Keratinocyte (primary cell): ENCODE results near the gene RGS6. TPM values are rescaled to one million over a fixed set of nuclear protein-coding genes. Genes with fewer than 3 reads are reported as not detected.

Experiments
- DNase-seq: peaks from one replicate; pipeline ENCODE4 v3.0.0-alpha.2; 2011; ENCODE audit warnings: low read depth, missing footprints, low spot score
- FAIRE-seq: peaks from 2 replicates; lab custom pipeline; 2011; peaks lifted over from hg19 to GRCh38; lab: Jason Lieb, UNC
- H2AFZ ChIP-seq: 2 replicates; pipeline ENCODE4 v1.6.0; 2012; ENCODE audit warnings: low read length, control low read depth, inconsistent platforms; ENCODE audit not compliant: control insufficient read depth
- H3K27ac ChIP-seq: 2 replicates; pipeline ENCODE4 v1.5.1; 2011; ENCODE audit warnings: low read length; ENCODE audit not compliant: control insufficient read depth, insufficient read depth
- H3K27me3 ChIP-seq: 3 replicates; pipeline ENCODE4 v1.6.0; 2011; ENCODE audit warnings: low read length; ENCODE audit not compliant: control insufficient read depth, insufficient read depth; ENCODE audit errors: extremely low read depth
- H3K36me3 ChIP-seq, 2 experiments: 2 replicates in 1 of 2; 3 replicates in 1 of 2; pipeline ENCODE4 v1.5.1; 2011; ENCODE audit warnings: low read length in 2 of 2, mild to moderate bottlenecking in 1 of 2; ENCODE audit not compliant: control insufficient read depth in 2 of 2, insufficient read depth in 2 of 2; ENCODE audit errors: extremely low read depth in 1 of 2
- H3K4me1 ChIP-seq: 3 replicates; pipeline ENCODE4 v1.5.1; 2011; ENCODE audit warnings: low read length; ENCODE audit not compliant: control insufficient read depth, insufficient read depth; ENCODE audit errors: extremely low read depth
- H3K4me2 ChIP-seq: 3 replicates; pipeline ENCODE4 v1.6.0; 2011; ENCODE audit warnings: low read depth, low read length; ENCODE audit not compliant: control insufficient read depth, insufficient read depth; ENCODE audit errors: extremely low read depth
- H3K4me3 ChIP-seq, 3 experiments: fragments of 200-600 bp in 1 of 3; sonication (generic) in 1 of 3; 2 replicates in 2 of 3; 3 replicates in 1 of 3; pipeline ENCODE4 v1.5.1; 2011 to 2016; ENCODE audit warnings: low read length in 3 of 3, mild to moderate bottlenecking in 3 of 3, control low read depth in 2 of 3, inconsistent platforms in 1 of 3, low read depth in 1 of 3, mixed read lengths in 1 of 3, mixed run types in 1 of 3, moderate library complexity in 1 of 3; ENCODE audit not compliant: control insufficient read depth in 2 of 3, insufficient read depth in 2 of 3; ENCODE audit errors: extremely low read depth in 1 of 3
- H3K79me2 ChIP-seq: 2 replicates; pipeline ENCODE4 v1.6.0; 2012; ENCODE audit warnings: low read length; ENCODE audit not compliant: control insufficient read depth, insufficient read depth
- H3K9ac ChIP-seq: 3 replicates; pipeline ENCODE4 v1.6.0; 2011; ENCODE audit warnings: low read length; ENCODE audit not compliant: control insufficient read depth, insufficient read depth; ENCODE audit errors: extremely low read depth
- H3K9me1 ChIP-seq: 3 replicates; pipeline ENCODE4 v1.6.0; 2011; ENCODE audit warnings: low read length; ENCODE audit not compliant: control insufficient read depth, insufficient read depth; ENCODE audit errors: extremely low read depth
- H3K9me3 ChIP-seq: 2 replicates; pipeline ENCODE4 v1.5.1; 2012; ENCODE audit warnings: low read depth, low read length; ENCODE audit not compliant: control insufficient read depth
- H4K20me1 ChIP-seq: 3 replicates; pipeline ENCODE4 v1.6.0; 2011; ENCODE audit warnings: low read length; ENCODE audit not compliant: control insufficient read depth, insufficient read depth; ENCODE audit errors: extremely low read depth
- EZH2 ChIP-seq: IDR thresholded peaks from one replicate; pipeline ENCODE4 v1.6.1; 2012; ENCODE audit warnings: inconsistent platforms, mild to moderate bottlenecking, low read length, moderate library complexity
- dilution Hi-C: fragments of 300-500 bp; cut with MboI; formaldehyde crosslinking; loops from one replicate; pipeline ENCODE4 v1.7.0; 2020; ENCODE audit warnings: low sequenced_read_pairs; ENCODE audit not compliant: extremely low pct_ligation_motif_present
- polyA plus RNA-seq, 5 experiments: library from polyadenylated mRNA; depleted of rRNA in 3 of 5; stranded (reverse) in 3 of 5; stranded (forward) in 1 of 5; unstranded in 1 of 5; fragments of >200 nt; gene quantifications; 1 replicate in 1 of 5; 2 replicates in 3 of 5; 3 replicates in 1 of 5; pipeline versions ENCODE4 v1.2.1 to v1.2.3, GENCODE V29; 2011 to 2012; ENCODE audit warnings: missing spikeins in 2 of 5, low read depth in 1 of 5, low replicate concordance in 1 of 5
- TF ChIP-seq, protein P1 (sequence below), 3 experiments: IDR thresholded peaks in 1 of 3; conservative IDR thresholded peaks in 1 of 3; optimal IDR thresholded peaks in 1 of 3; 2 replicates in 2 of 3; 3 replicates in 1 of 3; pipeline versions ENCODE3 to v1.5.1; 2011; ENCODE audit warnings: low read length in 3 of 3, mild to moderate bottlenecking in 3 of 3, moderate library complexity in 2 of 3, control low read depth in 1 of 3, inconsistent platforms in 1 of 3; ENCODE audit not compliant: insufficient read depth in 2 of 3; ENCODE audit errors: extremely low read depth in 1 of 3

RGS6 gene
- polyA plus RNA-seq, 1 donor (not counting 4 experiments of a cell fraction or from before 2014, with no cell fraction given) = not detected

DNA sequence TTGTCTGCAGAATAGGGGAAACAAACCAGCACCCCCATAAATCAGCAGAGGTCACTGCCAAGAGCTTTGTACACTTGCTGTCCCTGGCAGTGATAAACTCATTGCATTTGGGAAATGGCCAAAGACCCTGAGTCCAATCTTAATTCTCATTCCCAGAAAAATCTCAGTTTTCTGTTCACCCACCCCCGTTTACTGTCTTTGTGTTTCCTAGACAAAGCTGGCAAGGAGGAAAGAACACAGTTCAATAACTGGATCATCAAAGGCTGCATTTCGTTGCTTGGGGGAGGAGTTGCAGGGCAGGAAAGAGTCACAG, 596.6 kb downstream of the RGS6 start:
- H2AFZ ChIP-seq = no peak overlapping the region
- no peak for TF ChIP-seq EZH2
- TF ChIP-seq, protein P1, sequence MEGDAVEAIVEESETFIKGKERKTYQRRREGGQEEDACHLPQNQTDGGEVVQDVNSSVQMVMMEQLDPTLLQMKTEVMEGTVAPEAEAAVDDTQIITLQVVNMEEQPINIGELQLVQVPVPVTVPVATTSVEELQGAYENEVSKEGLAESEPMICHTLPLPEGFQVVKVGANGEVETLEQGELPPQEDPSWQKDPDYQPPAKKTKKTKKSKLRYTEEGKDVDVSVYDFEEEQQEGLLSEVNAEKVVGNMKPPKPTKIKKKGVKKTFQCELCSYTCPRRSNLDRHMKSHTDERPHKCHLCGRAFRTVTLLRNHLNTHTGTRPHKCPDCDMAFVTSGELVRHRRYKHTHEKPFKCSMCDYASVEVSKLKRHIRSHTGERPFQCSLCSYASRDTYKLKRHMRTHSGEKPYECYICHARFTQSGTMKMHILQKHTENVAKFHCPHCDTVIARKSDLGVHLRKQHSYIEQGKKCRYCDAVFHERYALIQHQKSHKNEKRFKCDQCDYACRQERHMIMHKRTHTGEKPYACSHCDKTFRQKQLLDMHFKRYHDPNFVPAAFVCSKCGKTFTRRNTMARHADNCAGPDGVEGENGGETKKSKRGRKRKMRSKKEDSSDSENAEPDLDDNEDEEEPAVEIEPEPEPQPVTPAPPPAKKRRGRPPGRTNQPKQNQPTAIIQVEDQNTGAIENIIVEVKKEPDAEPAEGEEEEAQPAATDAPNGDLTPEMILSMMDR (optimal IDR thresholded peaks at IDR 0.05 in 1 of 3, IDR thresholded peaks at IDR 0.05 in 1 of 3, conservative IDR thresholded peaks at IDR 0.05 in 1 of 3; ENCODE audit: extremely low read depth in 1 of 3, insufficient read depth in 2 of 3, low read length in 3 of 3) = no peak

DNA sequence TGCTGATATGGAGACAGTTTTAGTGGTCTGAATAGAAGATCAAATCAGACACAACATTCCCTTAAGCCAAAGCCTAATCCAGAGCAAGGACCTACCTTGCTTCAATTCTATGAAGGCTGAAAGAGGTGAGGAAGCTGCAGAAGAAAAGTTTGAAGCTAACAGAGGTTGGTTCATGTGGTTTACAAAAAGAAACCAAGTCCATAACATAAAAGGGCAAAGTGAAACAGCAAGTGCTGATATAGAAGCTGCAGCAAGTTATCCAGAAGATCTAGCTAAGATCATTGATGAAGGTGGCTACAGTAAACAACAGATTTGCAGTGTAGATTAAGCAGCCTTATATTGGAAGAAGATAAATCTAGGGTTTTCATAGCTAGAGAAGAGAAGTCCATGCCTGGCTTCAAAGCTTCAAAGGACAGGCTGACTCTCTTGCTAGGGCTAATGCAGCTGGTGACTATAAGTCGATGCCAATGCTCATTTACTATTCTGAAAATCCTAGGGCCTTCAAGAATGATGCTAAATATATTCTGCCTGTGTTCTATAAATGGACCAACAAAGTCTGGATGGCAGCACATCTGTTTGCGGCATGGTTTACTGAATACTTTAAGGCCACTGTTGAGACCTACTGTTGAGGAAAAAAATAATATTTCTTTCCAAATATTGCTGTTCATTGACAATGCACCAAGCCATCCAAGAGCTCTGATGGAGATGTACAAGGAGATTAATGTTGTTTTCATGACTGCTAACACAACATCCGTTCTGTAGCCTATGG, 600.6 kb downstream of the RGS6 start:
- no peaks in the 10 kb centered on the region for H3K36me3 ChIP-seq
- H3K79me2 ChIP-seq = no peaks in the 10 kb centered on the region
- TF ChIP-seq, protein P1 (optimal IDR thresholded peaks at IDR 0.05 in 1 of 3, IDR thresholded peaks at IDR 0.05 in 1 of 3, conservative IDR thresholded peaks at IDR 0.05 in 1 of 3; ENCODE audit: extremely low read depth in 1 of 3, insufficient read depth in 2 of 3, low read length in 3 of 3) = no peak
- no peak for TF ChIP-seq EZH2
- H3K9me3 ChIP-seq = no peaks in the 10 kb centered on the region
- H2AFZ ChIP-seq = no peak overlapping the region
- H3K9ac ChIP-seq = no peak overlapping the region
- FAIRE-seq (no peak), DNase-seq (no peak)
- H3K27ac ChIP-seq = no peak overlapping the region
- dilution Hi-C loops = no loop called here
- no peaks in the 10 kb centered on the region for H3K4me1 ChIP-seq
- no peaks in the 10 kb centered on the region for H4K20me1 ChIP-seq
- no peak overlapping the region for H3K4me3 ChIP-seq
- H3K27me3 ChIP-seq = no peaks in the 10 kb centered on the region
- H3K9me1 ChIP-seq = no peaks in the 10 kb centered on the region
- no peak overlapping the region for H3K4me2 ChIP-seq

More for the DNA sequence above, 596.6 kb downstream of the RGS6 start:
- no peaks in the 10 kb centered on the region for H3K27me3 ChIP-seq
- dilution Hi-C loops = no loop called here
- H3K9ac ChIP-seq = no peak overlapping the region
- H3K4me2 ChIP-seq = no peak overlapping the region
- no peaks in the 10 kb centered on the region for H3K36me3 ChIP-seq
- no peaks in the 10 kb centered on the region for H3K4me1 ChIP-seq
- FAIRE-seq (no peak), DNase-seq (no peak)
- no peak overlapping the region for H3K4me3 ChIP-seq
- H4K20me1 ChIP-seq = no peaks in the 10 kb centered on the region
- H3K27ac ChIP-seq = no peak overlapping the region
- H3K9me1 ChIP-seq = no peaks in the 10 kb centered on the region
- no peaks in the 10 kb centered on the region for H3K79me2 ChIP-seq
- H3K9me3 ChIP-seq = no peaks in the 10 kb centered on the region
